Measurements from ENCODE around the gene CFAP410.

DNA sequence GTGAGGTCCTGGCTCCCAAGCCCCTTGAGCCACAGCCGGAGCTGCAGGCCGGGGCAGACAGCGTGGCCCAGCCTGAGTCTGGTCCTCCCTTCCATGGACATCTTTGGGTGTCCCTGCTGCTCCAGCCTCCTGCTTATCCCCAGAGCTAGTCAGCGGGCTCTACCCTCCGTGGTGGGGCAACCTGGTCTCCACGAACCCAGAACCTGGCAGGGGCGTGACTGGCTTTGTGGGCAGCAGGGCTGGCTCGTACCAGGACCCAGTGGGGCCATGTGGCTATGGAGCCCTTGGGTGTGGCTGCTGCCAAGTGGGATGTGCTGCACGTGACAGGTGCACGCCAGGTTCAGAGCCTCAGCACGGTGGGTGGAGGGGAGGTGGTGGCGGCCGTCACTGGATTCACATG is 18.3 kb downstream of the CFAP410 start:
- TF ChIP-seq EZH2 (IDR thresholded peaks at IDR 0.05; ENCODE audit: insufficient read depth, poor library complexity, severe bottlenecking) (no peak), EZH2phosphoT487 (IDR thresholded peaks at IDR 0.05; ENCODE audit: insufficient read depth, low read depth) (no peak)
